Measurements from ENCODE around the gene SOS1. TPM values are rescaled to one million over a fixed set of nuclear protein-coding genes. Genes with fewer than 3 reads are reported as not detected.
A peak's percentile ranks its signal among the peaks of the same experiment; 100 is the strongest.

Gene SOS1
- total and polyA plus RNA-seq, 2 of the 13 experiments (the other 11 are each of a cell fraction or from before 2014, with no cell fraction given) = 20.8 to 60.4 TPM

GRCh38 chr2:39124000-39124745, 3.3 kb upstream of the SOS1 start (continued):
- TF ChIP-seq, protein P1, sequence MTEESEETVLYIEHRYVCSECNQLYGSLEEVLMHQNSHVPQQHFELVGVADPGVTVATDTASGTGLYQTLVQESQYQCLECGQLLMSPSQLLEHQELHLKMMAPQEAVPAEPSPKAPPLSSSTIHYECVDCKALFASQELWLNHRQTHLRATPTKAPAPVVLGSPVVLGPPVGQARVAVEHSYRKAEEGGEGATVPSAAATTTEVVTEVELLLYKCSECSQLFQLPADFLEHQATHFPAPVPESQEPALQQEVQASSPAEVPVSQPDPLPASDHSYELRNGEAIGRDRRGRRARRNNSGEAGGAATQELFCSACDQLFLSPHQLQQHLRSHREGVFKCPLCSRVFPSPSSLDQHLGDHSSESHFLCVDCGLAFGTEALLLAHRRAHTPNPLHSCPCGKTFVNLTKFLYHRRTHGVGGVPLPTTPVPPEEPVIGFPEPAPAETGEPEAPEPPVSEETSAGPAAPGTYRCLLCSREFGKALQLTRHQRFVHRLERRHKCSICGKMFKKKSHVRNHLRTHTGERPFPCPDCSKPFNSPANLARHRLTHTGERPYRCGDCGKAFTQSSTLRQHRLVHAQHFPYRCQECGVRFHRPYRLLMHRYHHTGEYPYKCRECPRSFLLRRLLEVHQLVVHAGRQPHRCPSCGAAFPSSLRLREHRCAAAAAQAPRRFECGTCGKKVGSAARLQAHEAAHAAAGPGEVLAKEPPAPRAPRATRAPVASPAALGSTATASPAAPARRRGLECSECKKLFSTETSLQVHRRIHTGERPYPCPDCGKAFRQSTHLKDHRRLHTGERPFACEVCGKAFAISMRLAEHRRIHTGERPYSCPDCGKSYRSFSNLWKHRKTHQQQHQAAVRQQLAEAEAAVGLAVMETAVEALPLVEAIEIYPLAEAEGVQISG (CRISPR knock-in tag; IDR thresholded peaks at IDR 0.05) = peak; percentile 94
- TF ChIP-seq NBN (conservative IDR thresholded peaks at IDR 0.05) (no peak), ARHGAP35 (CRISPR knock-in tag; IDR thresholded peaks at IDR 0.05; ENCODE audit: borderline replicate concordance) (peak; percentile 79), FOXK1 (CRISPR knock-in tag; IDR thresholded peaks at IDR 0.05; ENCODE audit: borderline replicate concordance, low read depth) (peak; percentile 97), ONECUT2 (CRISPR knock-in tag; IDR thresholded peaks at IDR 0.05) (no peak), GLI4 (CRISPR knock-in tag; IDR thresholded peaks at IDR 0.05; ENCODE audit: borderline replicate concordance) (peak; percentile 68; the same call in 1 of the 2 replicates), ZNF10 (CRISPR knock-in tag; IDR thresholded peaks at IDR 0.05; ENCODE audit: borderline replicate concordance, low read depth) (no peak), KLF11 (CRISPR knock-in tag; IDR thresholded peaks at IDR 0.05) (peak; percentile 96; the same call in 1 of the 2 replicates), SUZ12 (IDR thresholded peaks at IDR 0.05; ENCODE audit: low read depth, low read length) (no peak), ZC3H13 (CRISPR knock-in tag; IDR thresholded peaks at IDR 0.05) (peak; percentile 85), ERF (CRISPR knock-in tag; IDR thresholded peaks at IDR 0.05) (peak; percentile 94), ZNF644 (CRISPR knock-in tag; IDR thresholded peaks at IDR 0.05; ENCODE audit: low read depth) (peak; percentile 57; the same call in 1 of the 2 replicates), ZNF281 (CRISPR knock-in tag; IDR thresholded peaks at IDR 0.05; ENCODE audit: borderline replicate concordance) (peak; percentile 67; the same call in 1 of the 2 replicates), ZBTB39 (CRISPR knock-in tag; IDR thresholded peaks at IDR 0.05) (0 out of 2 replicates have a peak, but pooled peaks have one; percentile 93), TOE1 (CRISPR knock-in tag; IDR thresholded peaks at IDR 0.05) (no peak; the same call in 1 of the 2 replicates)
- TF ChIP-seq, protein P2, sequence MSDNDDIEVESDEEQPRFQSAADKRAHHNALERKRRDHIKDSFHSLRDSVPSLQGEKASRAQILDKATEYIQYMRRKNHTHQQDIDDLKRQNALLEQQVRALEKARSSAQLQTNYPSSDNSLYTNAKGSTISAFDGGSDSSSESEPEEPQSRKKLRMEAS (IDR thresholded peaks at IDR 0.05) = peak; percentile 96
- TF ChIP-seq, protein P3, sequence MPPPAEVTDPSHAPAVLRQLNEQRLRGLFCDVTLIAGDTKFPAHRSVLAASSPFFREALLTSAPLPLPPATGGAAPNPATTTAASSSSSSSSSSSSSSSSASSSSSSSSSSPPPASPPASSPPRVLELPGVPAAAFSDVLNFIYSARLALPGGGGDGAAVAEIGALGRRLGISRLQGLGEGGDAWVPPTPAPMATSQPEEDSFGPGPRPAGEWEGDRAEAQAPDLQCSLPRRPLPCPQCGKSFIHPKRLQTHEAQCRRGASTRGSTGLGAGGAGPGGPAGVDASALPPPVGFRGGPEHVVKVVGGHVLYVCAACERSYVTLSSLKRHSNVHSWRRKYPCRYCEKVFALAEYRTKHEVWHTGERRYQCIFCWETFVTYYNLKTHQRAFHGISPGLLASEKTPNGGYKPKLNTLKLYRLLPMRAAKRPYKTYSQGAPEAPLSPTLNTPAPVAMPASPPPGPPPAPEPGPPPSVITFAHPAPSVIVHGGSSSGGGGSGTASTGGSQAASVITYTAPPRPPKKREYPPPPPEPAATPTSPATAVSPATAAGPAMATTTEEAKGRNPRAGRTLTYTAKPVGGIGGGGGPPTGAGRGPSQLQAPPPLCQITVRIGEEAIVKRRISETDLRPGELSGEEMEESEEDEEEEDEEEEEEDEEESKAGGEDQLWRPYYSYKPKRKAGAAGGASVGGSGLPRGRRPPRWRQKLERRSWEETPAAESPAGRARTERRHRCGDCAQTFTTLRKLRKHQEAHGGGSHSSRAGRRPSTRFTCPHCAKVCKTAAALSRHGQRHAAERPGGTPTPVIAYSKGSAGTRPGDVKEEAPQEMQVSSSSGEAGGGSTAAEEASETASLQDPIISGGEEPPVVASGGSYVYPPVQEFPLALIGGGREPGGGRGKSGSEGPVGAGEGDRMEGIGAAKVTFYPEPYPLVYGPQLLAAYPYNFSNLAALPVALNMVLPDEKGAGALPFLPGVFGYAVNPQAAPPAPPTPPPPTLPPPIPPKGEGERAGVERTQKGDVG (CRISPR knock-in tag; IDR thresholded peaks at IDR 0.05; ENCODE audit: borderline replicate concordance) = peak; percentile 39; the same call in 1 of the 2 replicates

Measured in HepG2 (cell line).